Esophagus squamous epithelium (tissue), 4 donors: ENCODE data around the gene PCSK6.

ENCODE experiments used
- POLR2A ChIP-seq, 4 donors: fragments of 450-650 bp; IDR thresholded peaks; one replicate each; pipeline ENCODE4 v1.6.1; 2017; ENCODE audit warnings: antibody characterized with exemption in 4 of 4, mild to moderate bottlenecking in 4 of 4, moderate library complexity in 3 of 4
- TF ChIP-seq, protein P1 (sequence below), 6 experiments: fragments of 450-650 bp in 4 of 6; fragments of 200-600 bp in 2 of 6; sonication (generic) in 2 of 6; IDR thresholded peaks; one replicate each; pipeline ENCODE4 v1.5.1; 2016 to 2019; ENCODE audit warnings: antibody characterized with exemption in 6 of 6, mild to moderate bottlenecking in 4 of 6, moderate library complexity in 4 of 6

GRCh38 chr15:101280007-101280406 is 209.5 kb downstream of the PCSK6 start:
- TF ChIP-seq, protein P1, sequence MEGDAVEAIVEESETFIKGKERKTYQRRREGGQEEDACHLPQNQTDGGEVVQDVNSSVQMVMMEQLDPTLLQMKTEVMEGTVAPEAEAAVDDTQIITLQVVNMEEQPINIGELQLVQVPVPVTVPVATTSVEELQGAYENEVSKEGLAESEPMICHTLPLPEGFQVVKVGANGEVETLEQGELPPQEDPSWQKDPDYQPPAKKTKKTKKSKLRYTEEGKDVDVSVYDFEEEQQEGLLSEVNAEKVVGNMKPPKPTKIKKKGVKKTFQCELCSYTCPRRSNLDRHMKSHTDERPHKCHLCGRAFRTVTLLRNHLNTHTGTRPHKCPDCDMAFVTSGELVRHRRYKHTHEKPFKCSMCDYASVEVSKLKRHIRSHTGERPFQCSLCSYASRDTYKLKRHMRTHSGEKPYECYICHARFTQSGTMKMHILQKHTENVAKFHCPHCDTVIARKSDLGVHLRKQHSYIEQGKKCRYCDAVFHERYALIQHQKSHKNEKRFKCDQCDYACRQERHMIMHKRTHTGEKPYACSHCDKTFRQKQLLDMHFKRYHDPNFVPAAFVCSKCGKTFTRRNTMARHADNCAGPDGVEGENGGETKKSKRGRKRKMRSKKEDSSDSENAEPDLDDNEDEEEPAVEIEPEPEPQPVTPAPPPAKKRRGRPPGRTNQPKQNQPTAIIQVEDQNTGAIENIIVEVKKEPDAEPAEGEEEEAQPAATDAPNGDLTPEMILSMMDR (IDR thresholded peaks at IDR 0.05), result no peak
- no peak for TF ChIP-seq POLR2A (IDR thresholded peaks at IDR 0.05)
